HG03108 (cell line): ENCODE measurements around the gene TRMT10B.
A peak's percentile ranks its signal among the peaks of the same experiment; 100 is the strongest.
"Not testable (repeated sequence)": the region's sequence is repeated elsewhere in the genome, so short reads cannot be mapped to it uniquely, and the experiment has no call there.

Experiments
- ATAC-seq: cut with Tn5 transposase; IDR thresholded peaks from one replicate; pipeline ENCODE4 v1.9.1; 2021; ENCODE audit warnings: moderate library complexity; ENCODE audit not compliant: unreplicated experiment

TRMT10B gene

DNA sequence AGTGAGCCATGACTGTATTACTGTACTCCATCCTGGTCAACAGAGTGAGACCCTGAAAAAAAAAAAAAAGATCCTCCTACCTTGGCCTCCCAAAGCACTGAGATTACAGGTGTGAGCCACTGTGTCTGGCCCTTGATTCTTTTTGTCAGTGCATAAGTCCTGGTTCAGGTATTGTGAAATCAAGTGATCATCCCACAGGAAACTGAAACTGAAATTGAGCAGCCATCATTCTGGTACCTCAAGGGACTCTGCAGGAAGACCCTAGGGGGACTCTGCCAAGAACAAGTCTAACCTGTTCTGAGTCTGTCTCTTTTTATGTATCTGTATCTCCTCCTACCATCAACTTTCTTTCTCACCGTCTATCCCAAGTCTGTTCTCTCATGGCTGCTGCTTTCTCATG lies 45.1 kb downstream of the TRMT10B start:
- no peak for ATAC-seq

DNA sequence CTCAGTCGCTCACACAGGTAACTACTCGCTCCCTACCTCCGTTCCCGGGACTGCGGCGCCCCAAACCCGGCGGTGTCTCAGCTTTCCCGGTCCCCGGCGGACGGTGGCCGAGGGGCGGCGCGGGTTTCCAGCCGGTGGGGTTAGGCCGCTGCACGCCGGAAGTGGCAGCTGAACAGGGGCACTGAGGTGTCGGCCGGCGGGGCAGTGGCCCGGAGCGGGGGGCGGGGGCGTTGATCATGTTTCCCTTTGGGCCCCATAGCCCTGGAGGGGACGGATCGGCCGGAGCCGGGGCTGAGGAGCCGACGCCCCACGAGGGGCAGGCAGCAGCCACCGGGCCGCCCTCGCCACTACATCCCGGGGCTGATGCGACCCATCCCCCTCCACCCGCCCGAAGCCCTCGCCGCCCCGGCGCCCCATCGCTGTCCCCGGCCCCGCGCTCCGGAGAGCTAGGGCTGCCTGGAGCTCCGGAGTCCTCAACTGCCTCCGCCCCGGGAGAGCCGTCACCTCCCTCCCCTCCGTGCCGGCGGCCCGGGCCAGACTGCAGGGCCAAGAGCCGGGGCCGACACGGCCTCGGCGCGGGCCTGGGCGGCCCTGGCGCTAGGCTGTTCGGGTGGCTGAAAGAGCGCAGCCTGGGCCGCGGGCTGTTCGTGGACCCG lies 47.2 kb downstream of the TRMT10B start, which contains the start of gene DCAF10:
TSS of gene DCAF10 (plus strand) at position 167 of the 656 bp plus-strand sequence. CDS start at position 237, 70 bp downstream.
- peak; percentile 61 for ATAC-seq

GRCh38 chr9:37801287-37801850 lies 47.8 kb downstream of the TRMT10B start:
- peak; percentile 28 for ATAC-seq

DNA sequence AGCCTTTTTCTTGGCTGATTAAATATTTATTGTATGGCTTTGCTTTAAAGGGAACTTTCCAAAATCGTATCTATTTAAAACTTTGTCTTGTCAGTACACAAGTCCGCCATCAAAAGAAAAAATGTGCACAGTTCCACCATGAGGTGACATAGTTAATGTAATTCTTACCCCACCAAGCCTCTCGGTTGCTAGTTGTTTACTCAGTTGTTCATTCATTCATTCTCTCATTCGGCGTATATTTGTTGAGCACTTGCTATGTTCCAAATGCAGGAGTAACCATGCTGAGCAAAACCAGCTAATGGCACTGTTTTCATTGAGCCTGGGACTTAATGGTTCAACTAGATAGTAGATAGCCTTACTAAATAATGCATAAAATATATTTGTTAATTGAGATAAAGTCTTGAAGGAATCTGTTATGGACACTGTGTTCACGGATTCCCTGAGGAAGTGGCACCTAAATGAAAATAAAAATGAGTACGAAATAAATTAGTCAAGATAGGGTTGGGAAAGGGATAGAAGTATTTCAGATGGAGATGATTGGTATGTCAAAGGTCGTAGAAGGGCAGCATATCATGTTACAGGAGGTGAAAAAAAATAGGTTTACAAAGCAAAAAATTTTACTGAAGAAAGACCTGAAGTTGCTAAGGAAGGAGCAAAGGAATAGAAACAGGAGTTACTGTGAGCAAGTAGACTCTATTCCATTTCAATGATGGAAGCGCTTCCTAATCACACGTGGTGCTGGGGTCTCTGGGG lies 48.5 kb downstream of the TRMT10B start:
- no peak for ATAC-seq

GRCh38 chr9:37806271-37806670 lies 52.7 kb downstream of the TRMT10B start:
- ATAC-seq, result no peak

DNA sequence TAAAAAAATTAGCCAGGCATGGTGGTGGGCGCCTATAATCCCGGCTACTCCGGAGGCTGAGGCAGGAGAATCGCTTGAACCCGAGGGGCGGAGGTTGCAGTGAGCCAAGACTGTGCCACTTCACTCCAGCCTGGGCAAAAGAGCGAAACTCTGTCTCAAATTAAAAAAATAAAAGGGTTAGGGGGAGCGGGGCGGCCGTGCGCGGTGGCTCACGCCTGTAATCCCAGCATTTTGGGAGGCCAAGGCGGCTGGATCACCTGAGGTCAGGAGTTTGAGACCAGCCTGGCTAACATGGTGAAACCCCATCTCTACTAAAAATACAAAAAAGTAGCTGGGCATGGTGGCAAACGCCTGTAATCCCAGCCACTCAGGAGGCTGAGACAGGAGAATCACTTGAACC lies 56.1 kb downstream of the TRMT10B start:
- ATAC-seq, result not testable (repeated sequence)

- ATAC-seq, result no peak
Observed at GRCh38 chr9:37811906-37812476, 58.4 kb downstream of the TRMT10B start.

GRCh38 chr9:37812773-37813379 lies 59.3 kb downstream of the TRMT10B start:
- ATAC-seq, result no peak

GRCh38 chr9:37818849-37819248 lies 65.2 kb downstream of the TRMT10B start:
- ATAC-seq, result no peak

DNA sequence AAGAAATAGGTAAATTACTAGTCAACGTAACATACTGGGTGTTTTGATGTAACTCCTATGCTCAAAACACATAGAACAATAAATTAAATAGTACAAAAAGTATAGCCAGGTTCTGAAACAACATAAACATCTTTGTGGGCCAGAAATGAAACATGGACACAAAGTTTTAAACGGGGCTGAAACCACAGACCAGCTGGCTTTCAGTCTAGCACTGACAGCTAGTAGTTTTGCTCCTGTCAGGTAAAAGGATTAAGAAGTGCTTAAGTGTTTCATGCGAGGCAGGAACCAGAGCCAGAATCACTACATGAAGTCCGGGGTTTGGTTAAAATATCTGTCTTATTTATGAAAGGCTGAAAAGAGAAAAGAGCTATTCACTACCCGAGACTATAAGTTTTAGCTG lies 66.5 kb downstream of the TRMT10B start:
- ATAC-seq, result no peak

GRCh38 chr9:37825174-37825573 lies 71.6 kb downstream of the TRMT10B start:
- ATAC-seq, result not testable (repeated sequence)

DNA sequence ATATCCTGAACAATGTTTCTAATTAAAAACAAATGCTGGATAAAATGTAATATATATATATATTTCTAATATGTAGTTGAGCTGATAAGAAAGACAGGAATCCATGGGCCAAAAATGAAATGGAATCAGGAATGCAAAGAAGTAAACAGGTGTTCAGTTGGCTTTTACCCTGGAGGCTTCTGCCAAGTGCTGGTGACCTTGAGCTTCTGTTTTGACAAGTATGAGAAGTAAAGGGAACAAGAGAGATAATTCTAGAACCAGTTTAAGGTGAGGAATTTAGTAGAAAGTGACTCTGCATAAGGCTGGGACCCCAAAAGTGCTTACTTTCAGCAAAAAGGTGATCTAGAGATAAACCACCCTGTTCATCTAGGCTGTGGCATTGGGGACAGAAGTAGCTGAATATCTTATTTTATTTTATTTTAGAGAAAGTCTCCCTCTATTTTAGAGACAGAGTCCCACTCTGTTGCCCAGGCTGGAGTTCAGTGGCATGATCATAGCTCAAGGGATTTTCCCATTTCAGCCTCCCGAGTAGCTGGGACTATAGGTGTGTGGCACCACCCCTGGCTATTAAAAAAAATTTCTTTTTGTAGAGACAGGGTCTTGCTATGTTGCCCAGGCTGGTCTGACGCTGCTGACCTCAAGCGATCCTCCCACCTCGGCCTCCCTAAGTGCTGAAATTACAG lies 74.0 kb downstream of the TRMT10B start:
- no peak for ATAC-seq
